Esophagus muscularis mucosa (tissue), 4 donors: ENCODE data around the gene EFCAB8. TPM values are rescaled to one million over a fixed set of nuclear protein-coding genes. Genes with fewer than 3 reads are reported as not detected.

Experiments
- DNase-seq: peaks from one replicate; pipeline ENCODE4 v3.0.0-alpha.2; 2017; ENCODE audit errors: extremely low spot score
- H3K27ac ChIP-seq, 4 donors: fragments of 200-600 bp; sonication (generic); replicated peaks in 1 of 4; 1 replicate in 3 of 4; 2 replicates in 1 of 4; pipeline ENCODE4 v1.5.1; 2016 to 2019; ENCODE audit warnings: mild to moderate bottlenecking in 1 of 4
- H3K27me3 ChIP-seq, 4 donors: fragments of 200-600 bp; sonication (generic); one replicate each; pipeline versions ENCODE4 v1.5.1 to v1.6.0; 2016 to 2019
- H3K36me3 ChIP-seq, 4 donors: fragments of 200-600 bp; sonication (generic); one replicate each; pipeline ENCODE4 v1.5.1; 2016 to 2019
- H3K4me1 ChIP-seq, 4 donors: fragments of 200-600 bp; sonication (generic); one replicate each; pipeline ENCODE4 v1.5.1; 2016 to 2019
- H3K4me3 ChIP-seq, 4 donors: fragments of 200-600 bp; sonication (generic); 1 replicate in 2 of 4; 2 replicates in 2 of 4; pipeline ENCODE4 v1.5.1; 2016 to 2019; ENCODE audit warnings: mild to moderate bottlenecking in 4 of 4, moderate library complexity in 1 of 4
- H3K9me3 ChIP-seq, 4 donors: fragments of 200-600 bp; sonication (generic); 1 replicate in 3 of 4; 2 replicates in 1 of 4; pipeline ENCODE4 v1.5.1; 2016 to 2019
- EP300 ChIP-seq: sonication (generic); formaldehyde crosslinking; IDR thresholded peaks from one replicate; pipeline ENCODE4 v1.6.1; 2017; ENCODE audit warnings: antibody characterized with exemption
- POLR2A ChIP-seq: fragments of 450-650 bp; IDR thresholded peaks from one replicate; pipeline ENCODE4 v1.6.1; 2017; ENCODE audit warnings: antibody characterized with exemption, moderate library complexity, mild to moderate bottlenecking, low read depth
- POLR2AphosphoS5 ChIP-seq, 2 donors: sonication (generic); formaldehyde crosslinking; IDR thresholded peaks; one replicate each; pipeline ENCODE4 v1.6.1; 2017; ENCODE audit warnings: antibody characterized with exemption in 2 of 2
- WGBS: methylation state at CpG from one replicate; pipeline ENCODE4 v1.1.5; 2018; 5-methylcytosine and 5-hydroxymethylcytosine counted together
- intact Hi-C: fragments of 100-400 bp; cut with DNase I; formaldehyde crosslinking; loops from one replicate; pipeline ENCODE4 v1.15.1; 2023
- total RNA-seq, 4 donors: library from RNA; depleted of rRNA; stranded (reverse); fragments of >200 nt; gene quantifications; one replicate each; pipeline versions ENCODE4 v1.1.0 to v1.2.1, GENCODE V29; 2016
- TF ChIP-seq, protein P1 (sequence below), 3 experiments: fragments of 200-600 bp in 2 of 3; fragments of 450-650 bp in 1 of 3; sonication (generic) in 2 of 3; IDR thresholded peaks; one replicate each; pipeline ENCODE4 v1.5.1; 2017 to 2019; ENCODE audit warnings: antibody characterized with exemption in 3 of 3, mild to moderate bottlenecking in 2 of 3, moderate library complexity in 1 of 3

EFCAB8 gene
- total RNA-seq, 4 donors from 2014 or later: 0.17 to 0.92 TPM; not detected in 2

DNA sequence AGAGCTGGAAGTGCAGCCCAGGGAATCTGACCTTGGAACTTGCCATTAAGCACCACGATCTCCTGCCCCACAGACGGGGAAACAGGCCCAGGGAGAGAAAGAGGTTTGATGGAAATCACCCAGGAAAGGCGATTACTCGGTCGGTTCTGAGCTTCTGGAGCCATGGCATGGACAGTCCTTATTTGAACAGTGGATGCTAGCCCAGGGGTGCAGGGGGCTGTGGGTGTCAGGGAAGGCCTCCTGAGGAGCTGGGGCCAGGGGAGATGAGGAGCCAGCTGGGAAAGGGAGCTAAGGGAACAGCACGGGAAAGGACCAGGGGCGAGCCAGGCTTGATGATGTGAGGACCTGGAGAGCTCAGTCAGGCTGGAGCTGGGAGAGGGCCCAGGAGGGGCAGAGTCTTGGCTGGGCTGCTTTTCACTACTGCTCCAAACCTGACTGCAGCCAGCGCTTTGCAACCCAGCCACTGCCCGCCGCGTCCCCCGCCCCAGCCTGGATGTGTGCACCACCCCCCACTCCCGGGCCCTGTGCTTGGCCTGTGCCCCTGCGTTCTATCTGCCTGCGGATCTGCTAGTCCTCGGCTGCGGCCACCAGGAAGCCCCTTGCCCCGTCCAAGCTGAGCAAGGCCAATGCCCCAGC, 127.7 kb downstream of the EFCAB8 start:
- no peak for DNase-seq
- TF ChIP-seq, protein P1, sequence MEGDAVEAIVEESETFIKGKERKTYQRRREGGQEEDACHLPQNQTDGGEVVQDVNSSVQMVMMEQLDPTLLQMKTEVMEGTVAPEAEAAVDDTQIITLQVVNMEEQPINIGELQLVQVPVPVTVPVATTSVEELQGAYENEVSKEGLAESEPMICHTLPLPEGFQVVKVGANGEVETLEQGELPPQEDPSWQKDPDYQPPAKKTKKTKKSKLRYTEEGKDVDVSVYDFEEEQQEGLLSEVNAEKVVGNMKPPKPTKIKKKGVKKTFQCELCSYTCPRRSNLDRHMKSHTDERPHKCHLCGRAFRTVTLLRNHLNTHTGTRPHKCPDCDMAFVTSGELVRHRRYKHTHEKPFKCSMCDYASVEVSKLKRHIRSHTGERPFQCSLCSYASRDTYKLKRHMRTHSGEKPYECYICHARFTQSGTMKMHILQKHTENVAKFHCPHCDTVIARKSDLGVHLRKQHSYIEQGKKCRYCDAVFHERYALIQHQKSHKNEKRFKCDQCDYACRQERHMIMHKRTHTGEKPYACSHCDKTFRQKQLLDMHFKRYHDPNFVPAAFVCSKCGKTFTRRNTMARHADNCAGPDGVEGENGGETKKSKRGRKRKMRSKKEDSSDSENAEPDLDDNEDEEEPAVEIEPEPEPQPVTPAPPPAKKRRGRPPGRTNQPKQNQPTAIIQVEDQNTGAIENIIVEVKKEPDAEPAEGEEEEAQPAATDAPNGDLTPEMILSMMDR (IDR thresholded peaks at IDR 0.05): no peak
- TF ChIP-seq POLR2AphosphoS5 (IDR thresholded peaks at IDR 0.05) (no peak), EP300 (no peak), POLR2A (no peak)
- intact Hi-C loops: no loop called here
- peaks cover 0 to 34% (median 0%) of the 10 kb centered on the region in 4 donors for H3K27me3 ChIP-seq
- no peak overlapping the region for H3K4me3 ChIP-seq
- peaks cover 0 to 7% (median 5%) of the 10 kb centered on the region in 4 donors for H3K4me1 ChIP-seq
- no peaks in the 10 kb centered on the region for H3K36me3 ChIP-seq
- WGBS: 84% methylated on average over 10 of the region's 18 CpGs
- no peak overlapping the region for H3K27ac ChIP-seq
- H3K9me3 ChIP-seq: no peaks in the 10 kb centered on the region

DNA sequence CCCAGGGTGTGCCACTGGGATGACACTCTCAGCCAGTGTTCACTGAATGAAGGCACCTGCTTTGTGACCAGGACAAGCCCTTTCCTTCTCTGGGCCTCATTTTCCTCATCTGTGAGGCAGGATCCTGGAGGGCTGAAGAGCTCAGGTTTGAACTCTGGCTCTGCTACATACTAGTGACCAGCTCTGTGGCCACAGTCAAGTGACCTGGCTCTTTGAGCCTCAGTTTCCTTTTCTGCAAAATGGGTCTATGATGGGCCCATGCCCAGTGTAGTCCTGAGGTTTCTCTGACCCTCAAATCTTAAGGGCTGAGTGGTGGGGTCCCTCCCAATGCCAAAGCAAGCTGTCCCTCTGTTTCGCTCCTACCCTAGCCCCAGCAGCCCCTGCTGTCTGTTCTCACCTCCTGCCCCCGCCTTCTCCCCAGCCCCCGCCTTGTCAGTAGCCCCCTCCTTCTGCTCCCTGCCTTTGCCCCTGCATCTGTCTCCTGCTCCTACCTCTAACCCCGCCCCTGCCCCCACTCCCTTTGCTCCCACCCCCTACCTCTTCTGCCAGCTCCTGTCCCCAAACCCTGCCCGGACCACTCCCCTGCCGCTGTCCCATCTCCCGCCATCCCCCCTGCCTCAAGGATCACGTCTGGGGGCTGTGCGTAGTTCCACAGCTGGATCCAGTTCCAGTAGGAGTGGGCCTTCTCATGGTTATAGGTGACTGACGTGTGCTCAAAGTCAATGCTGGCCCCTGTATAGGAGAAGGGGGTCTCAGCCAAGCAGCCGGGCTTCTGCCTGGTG, 128.5 kb downstream of the EFCAB8 start:
- Histone ChIP-seq H3K4me3 (no peak overlapping the region), H3K4me1 (peaks cover 0 to 7% (median 5%) of the 10 kb centered on the region in 4 donors), H3K9me3 (no peaks in the 10 kb centered on the region), H3K27me3 (peaks cover 0 to 36% (median 0%) of the 10 kb centered on the region in 4 donors), H3K36me3 (no peaks in the 10 kb centered on the region), H3K27ac (no peak overlapping the region)
- TF ChIP-seq EP300 (no peak), POLR2AphosphoS5 (IDR thresholded peaks at IDR 0.05) (no peak), POLR2A (no peak)
- TF ChIP-seq, protein P1 (IDR thresholded peaks at IDR 0.05): no peak
- DNase-seq: no peak
- 78% methylated on average over 10 of the region's 11 CpGs for WGBS
- intact Hi-C loops: no loop called here

DNA sequence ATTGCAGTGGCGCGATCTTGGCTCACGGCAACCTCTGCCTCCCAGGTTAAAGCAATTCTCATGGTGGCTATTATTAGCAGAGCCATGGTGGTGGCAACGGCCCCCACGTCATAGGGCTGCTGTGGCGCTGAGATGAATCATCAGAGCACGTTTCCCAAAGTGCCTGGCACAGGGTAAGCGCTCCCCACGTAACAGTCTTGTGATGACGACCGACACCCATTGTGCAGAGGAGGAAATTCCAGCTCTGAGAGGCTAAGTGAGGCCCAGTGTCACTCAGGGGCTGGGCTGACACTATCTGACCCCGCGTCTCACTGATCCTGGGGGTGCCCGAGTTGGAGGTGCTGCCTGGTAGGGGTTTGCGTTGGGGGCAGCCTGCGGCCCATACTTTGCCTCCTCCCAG, 129.3 kb downstream of the EFCAB8 start:
- no peak overlapping the region for H3K27ac ChIP-seq
- 89% methylated on average over 16 of the region's 16 CpGs for WGBS
- H3K4me1 ChIP-seq: peaks cover 0 to 4% (median 0%) of the 10 kb centered on the region in 4 donors
- no peak for DNase-seq
- TF ChIP-seq, protein P1 (IDR thresholded peaks at IDR 0.05): no peak
- no peak for TF ChIP-seq POLR2A
- TF ChIP-seq POLR2AphosphoS5 (IDR thresholded peaks at IDR 0.05): no peak
- no peak for TF ChIP-seq EP300
- H3K36me3 ChIP-seq: no peaks in the 10 kb centered on the region
- peaks cover 0 to 36% (median 0%) of the 10 kb centered on the region in 4 donors for H3K27me3 ChIP-seq
- no peak overlapping the region for H3K4me3 ChIP-seq
- H3K9me3 ChIP-seq: no peaks in the 10 kb centered on the region
- intact Hi-C loops: no loop called here

GRCh38 chr20:32989507-32990283, 131.0 kb downstream of the EFCAB8 start:
- intact Hi-C loops: no loop called here
- TF ChIP-seq, protein P1 (IDR thresholded peaks at IDR 0.05): no peak
- TF ChIP-seq POLR2AphosphoS5 (IDR thresholded peaks at IDR 0.05): no peak
- TF ChIP-seq POLR2A: no peak
- TF ChIP-seq EP300: no peak
- H3K27ac ChIP-seq: no peak overlapping the region
- H3K9me3 ChIP-seq: no peaks in the 10 kb centered on the region
- no peak for DNase-seq
- H3K27me3 ChIP-seq: peaks cover 0 to 36% (median 0%) of the 10 kb centered on the region in 4 donors
- H3K4me3 ChIP-seq: no peak overlapping the region
- WGBS: 97% methylated on average over 13 of the region's 14 CpGs
- no peaks in the 10 kb centered on the region for H3K4me1 ChIP-seq
- H3K36me3 ChIP-seq: no peaks in the 10 kb centered on the region
